ENCODE measurements around the gene SHROOM1. TPM values are rescaled to one million over a fixed set of nuclear protein-coding genes. Genes with fewer than 3 reads are reported as not detected.

Gene SHROOM1
- total RNA-seq, 1 donor from 2014 or later = 6.3 TPM

DNA sequence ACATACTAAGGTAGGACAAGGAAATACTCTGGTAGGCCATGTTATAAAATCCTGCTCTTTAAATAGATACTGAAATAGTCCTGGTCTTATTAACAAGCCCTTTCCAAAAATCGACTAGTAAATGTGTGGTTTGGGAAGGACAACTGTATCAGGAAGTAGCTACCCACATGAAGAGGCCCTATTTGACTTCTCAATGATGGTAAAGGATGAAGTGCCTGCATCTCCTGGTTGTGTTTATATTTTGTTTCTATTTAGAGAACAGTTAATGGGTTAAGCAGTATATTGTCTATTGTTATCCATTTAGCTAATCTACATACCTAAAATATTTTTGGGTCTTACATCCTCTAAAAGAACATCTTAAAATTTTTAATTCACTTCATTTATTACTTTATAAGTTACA is 23.3 kb upstream of the SHROOM1 start:
- no peak overlapping the region for H3K4me3 ChIP-seq (ENCODE audit: low read depth, low read length)
- DNase-seq (ENCODE audit: low read depth) = no peak
- TF ChIP-seq, protein P1, sequence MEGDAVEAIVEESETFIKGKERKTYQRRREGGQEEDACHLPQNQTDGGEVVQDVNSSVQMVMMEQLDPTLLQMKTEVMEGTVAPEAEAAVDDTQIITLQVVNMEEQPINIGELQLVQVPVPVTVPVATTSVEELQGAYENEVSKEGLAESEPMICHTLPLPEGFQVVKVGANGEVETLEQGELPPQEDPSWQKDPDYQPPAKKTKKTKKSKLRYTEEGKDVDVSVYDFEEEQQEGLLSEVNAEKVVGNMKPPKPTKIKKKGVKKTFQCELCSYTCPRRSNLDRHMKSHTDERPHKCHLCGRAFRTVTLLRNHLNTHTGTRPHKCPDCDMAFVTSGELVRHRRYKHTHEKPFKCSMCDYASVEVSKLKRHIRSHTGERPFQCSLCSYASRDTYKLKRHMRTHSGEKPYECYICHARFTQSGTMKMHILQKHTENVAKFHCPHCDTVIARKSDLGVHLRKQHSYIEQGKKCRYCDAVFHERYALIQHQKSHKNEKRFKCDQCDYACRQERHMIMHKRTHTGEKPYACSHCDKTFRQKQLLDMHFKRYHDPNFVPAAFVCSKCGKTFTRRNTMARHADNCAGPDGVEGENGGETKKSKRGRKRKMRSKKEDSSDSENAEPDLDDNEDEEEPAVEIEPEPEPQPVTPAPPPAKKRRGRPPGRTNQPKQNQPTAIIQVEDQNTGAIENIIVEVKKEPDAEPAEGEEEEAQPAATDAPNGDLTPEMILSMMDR (conservative IDR thresholded peaks at IDR 0.05; ENCODE audit: low read depth, low read length) = no peak

DNA sequence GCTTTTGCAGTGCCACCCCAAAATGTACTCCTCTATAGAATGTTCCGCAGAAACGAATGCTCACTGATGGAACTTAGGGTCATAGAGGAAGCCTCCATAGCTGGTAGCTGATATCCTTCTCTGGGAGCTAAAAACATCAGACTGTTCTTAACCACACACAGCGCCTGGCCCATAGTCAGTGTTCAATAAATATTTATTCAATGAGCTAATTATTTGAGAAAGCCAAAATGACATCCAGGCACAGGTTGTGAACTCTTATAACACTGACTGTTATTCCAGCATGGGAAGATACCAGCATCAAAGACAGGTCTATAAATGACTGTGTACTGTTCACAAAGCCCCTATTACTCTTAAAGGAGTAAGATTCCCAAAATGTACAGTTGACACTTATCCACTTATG is 22.9 kb upstream of the SHROOM1 start:
- DNase-seq (ENCODE audit: low read depth) = no peak
- TF ChIP-seq, protein P1 (conservative IDR thresholded peaks at IDR 0.05; ENCODE audit: low read depth, low read length) = no peak
- no peak overlapping the region for H3K4me3 ChIP-seq (ENCODE audit: low read depth, low read length)

DNA sequence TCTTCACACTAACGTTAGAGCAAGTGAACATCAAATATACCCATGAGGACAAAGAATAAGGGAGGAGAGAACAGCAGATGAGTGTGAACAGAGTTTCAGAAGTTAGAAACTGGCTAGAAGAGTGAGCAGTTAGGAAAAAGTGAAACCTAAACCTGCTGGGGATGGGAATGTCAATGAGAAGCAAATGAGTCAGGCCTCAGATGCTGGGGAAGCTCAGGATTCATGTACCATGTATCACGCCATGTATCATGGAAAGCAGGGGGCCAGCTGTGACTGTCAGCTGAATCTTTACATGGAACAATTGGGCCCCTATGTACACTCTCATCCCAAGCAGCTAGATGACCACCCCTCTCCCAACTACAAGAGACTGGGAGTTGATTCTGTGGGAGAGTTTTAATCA is 19.6 kb upstream of the SHROOM1 start:
- no peak for DNase-seq (ENCODE audit: low read depth)
- H3K4me3 ChIP-seq (ENCODE audit: low read depth, low read length) = no peak overlapping the region
- TF ChIP-seq, protein P1 (conservative IDR thresholded peaks at IDR 0.05; ENCODE audit: low read depth, low read length) = no peak

DNA sequence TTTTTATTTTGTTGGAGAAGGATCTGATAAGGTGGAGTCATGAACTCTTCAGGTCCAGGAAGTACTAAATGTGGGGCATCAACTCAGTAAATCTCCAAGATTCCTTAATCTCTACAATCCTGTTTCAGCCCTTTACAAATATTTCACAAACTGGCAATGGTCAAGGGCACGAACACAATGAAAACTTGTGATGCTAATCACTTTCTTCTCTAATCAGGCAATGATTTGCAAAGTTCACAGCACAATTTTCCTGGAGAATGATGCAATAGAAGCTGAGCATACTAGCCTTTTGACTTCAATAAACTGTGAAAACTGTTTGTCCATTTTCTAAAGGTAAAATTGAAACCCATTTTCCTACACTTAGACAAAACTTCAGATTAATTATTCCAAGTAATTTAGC is 18.9 kb upstream of the SHROOM1 start:
- TF ChIP-seq, protein P1 (conservative IDR thresholded peaks at IDR 0.05; ENCODE audit: low read depth, low read length) = no peak
- no peak overlapping the region for H3K4me3 ChIP-seq (ENCODE audit: low read depth, low read length)
- no peak for DNase-seq (ENCODE audit: low read depth)

DNA sequence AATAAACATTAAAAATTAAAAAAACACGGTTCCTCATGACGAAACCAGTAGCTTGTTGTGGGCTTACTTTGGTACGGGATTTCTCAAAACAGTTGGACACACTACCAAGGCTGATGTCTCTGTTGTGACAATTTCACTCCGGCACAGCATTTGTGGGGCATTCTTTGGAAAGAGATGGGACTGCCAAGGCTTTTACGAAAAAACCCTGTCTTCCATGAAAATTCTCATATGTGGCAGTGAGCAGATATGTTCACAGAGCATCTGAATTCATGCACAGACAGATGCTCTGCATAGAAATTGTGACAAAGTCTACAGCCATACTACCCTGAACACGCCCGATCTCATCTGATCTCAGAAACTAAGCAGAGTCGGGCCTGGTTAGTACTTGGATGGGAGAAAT is 17.8 kb upstream of the SHROOM1 start:
- no peak for DNase-seq (ENCODE audit: low read depth)
- H3K4me3 ChIP-seq (ENCODE audit: low read depth, low read length) = no peak overlapping the region
- TF ChIP-seq, protein P1 (conservative IDR thresholded peaks at IDR 0.05; ENCODE audit: low read depth, low read length) = no peak

DNA sequence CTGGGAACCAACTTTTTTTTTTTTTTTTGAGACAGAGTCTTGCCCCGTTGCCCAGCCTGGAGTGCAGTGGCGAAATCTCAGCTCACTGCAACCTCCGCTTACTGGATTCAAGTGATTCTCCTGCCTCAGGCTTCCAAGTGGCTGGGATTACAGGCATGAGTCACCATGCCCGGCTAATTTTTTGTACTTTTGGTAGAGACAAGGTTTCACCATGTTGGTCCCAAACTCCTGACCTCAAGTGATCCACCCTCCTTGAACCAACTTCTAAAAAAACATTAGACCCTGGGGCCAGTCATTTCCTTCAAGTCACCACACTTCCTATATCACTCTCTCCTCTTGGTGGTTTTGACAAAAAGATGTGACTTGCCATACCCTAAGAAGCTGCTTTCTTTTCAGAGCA is 10.9 kb upstream of the SHROOM1 start:
- no peak for DNase-seq (ENCODE audit: low read depth)
- TF ChIP-seq, protein P1 (conservative IDR thresholded peaks at IDR 0.05; ENCODE audit: low read depth, low read length) = no peak

DNA sequence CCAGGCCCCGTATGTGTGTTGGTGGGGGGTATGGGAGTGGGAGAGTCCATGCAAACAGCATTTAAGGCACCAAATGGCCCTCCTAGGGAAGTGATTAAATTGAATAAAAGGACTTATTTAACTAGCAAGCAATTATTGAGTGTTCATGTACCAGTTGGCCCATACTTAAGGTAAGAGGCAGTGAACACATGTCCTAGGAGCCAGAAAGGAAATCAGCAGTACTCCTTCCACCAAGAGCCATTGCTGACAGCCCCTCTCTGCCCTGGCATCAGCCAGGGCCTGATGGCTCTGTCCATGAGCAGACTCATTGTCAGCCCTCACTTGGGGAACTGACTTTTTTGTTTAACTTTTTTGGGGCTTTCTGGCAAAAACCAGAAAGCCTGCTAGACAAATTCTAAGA is 10.4 kb upstream of the SHROOM1 start:
- TF ChIP-seq, protein P1 (conservative IDR thresholded peaks at IDR 0.05; ENCODE audit: low read depth, low read length) = no peak
- no peak for DNase-seq (ENCODE audit: low read depth)
- no peak overlapping the region for H3K4me3 ChIP-seq (ENCODE audit: low read depth, low read length)

More for the DNA sequence above, 10.9 kb upstream of the SHROOM1 start:
- no peak overlapping the region for H3K4me3 ChIP-seq (ENCODE audit: low read depth, low read length)

All from epithelial cell of proximal tubule (primary cell).